Heart left ventricle (tissue), 13 donors: ENCODE results near the gene COL6A1.

Experiments used
- CTCF ChIP-seq, 12 donors: fragments of 200-600 bp; sonication (generic) in 4 of 12; IDR thresholded peaks; one replicate each; pipeline versions ENCODE4 v1.5.0 to v1.8.0; 2018 to 2022; ENCODE audit warnings: antibody characterized with exemption in 12 of 12, mild to moderate bottlenecking in 5 of 12
- POLR2A ChIP-seq, 2 donors: fragments of 450-650 bp; IDR thresholded peaks; one replicate each; pipeline ENCODE4 v1.6.1; 2017; ENCODE audit warnings: antibody characterized with exemption in 2 of 2, mild to moderate bottlenecking in 2 of 2, moderate library complexity in 2 of 2
- donor health status: ischemic (EF 13 %, LVEDD 7.1; RV severe dilation, severe dysfunction).
- donor health status: DM: no; HTN: yes; CAD: no.
- donor health status: DM: no; HTN: no; CAD: no.
- donor health status: ischemic (EF 25% LVEDD 6.9; RV normal size, moderate dysfunction).
- donor health status: ischemic (EF 25% LVEDD 5.7; RV mildly dilated, moderate dysfunction).
- donor health status: ischemic (EF 35%, LVEDD 5.7; RV mildly dilated, moderate dysfunction).
- donor health status: nonischemic (EF 11% LVEDD 7.7; RV severe dilation, severe dysfunction).
- donor health status: DM: yes; HTN: yes; CAD: no.
- donor health status: PGD.
- donor health status: ischemic (EF 29% LVEDD 5.4; RV normal size, mild dysfunction).
- donor health status: nonischemic (EF 23%, LVEDD 6.1; RV moderate dilation, normal function).

GRCh38 chr21:46024141-46024540 lies 42.6 kb downstream of the COL6A1 start:
- TF ChIP-seq CTCF (IDR thresholded peaks at IDR 0.05) (no peak), POLR2A (IDR thresholded peaks at IDR 0.05) (no peak)
